ENCODE data around the gene COQ10A. TPM values are rescaled to one million over a fixed set of nuclear protein-coding genes. Genes with fewer than 3 reads are reported as not detected.

The COQ10A gene
- total and polyA plus RNA-seq, 10 of the 15 experiments (the other 5 are each of a cell fraction or from before 2014, with no cell fraction given), result 3.3 to 19.5 (median 6.9) TPM

DNA sequence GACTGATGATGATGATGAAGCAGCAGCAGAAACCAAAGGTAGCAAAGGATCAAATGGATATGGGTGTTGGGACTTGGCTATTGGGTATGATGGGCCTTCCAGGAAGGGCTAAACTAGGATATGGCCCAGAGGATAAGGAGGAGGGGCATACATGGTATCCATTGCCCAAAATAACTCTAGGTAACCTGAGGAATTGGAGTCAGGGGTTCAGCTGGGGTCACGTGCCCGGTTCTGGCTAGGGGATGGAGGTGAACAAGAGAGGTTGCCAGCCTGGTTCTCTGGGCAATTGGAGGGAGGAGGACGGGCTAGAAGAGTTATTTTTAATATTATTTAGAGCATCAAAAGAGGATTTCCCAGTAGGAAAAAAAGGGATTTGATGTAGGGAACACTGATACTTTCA lies 5.8 kb upstream of the COQ10A start:
- Histone ChIP-seq H3K9ac (ENCODE audit: control insufficient read depth, insufficient read depth, low read length) (no peak overlapping the region), H3K9me3 (replicated peaks; ENCODE audit: control insufficient read depth, insufficient read depth, low read length) (no peaks in the 10 kb centered on the region), H4K20me1 (ENCODE audit: control insufficient read depth, insufficient read depth) (no peaks in the 10 kb centered on the region), H3K79me2 (ENCODE audit: control insufficient read depth, insufficient read depth, low read length) (peaks cover 11% of the 10 kb centered on the region), H2AFZ (ENCODE audit: control insufficient read depth, low read depth, low read length) (no peak overlapping the region), H3K27me3 (replicated peaks in 1 of 2; ENCODE audit: control insufficient read depth in 2 of 2, insufficient read depth in 2 of 2, low read length in 1 of 2) (no peaks in the 10 kb centered on the region), H3K4me1 (ENCODE audit: control insufficient read depth, insufficient read depth, low read length) (peaks cover 7% of the 10 kb centered on the region), H3K27ac (ENCODE audit: control insufficient read depth, insufficient read depth) (no peak overlapping the region), H3K4me2 (ENCODE audit: control insufficient read depth, insufficient read depth) (no peak overlapping the region), H3K36me3 (ENCODE audit: control insufficient read depth in 2 of 2, insufficient read depth in 2 of 2, low read length in 1 of 2) (peaks cover 0 to 1% of the 10 kb centered on the region in 2 experiments; a peak in 2 of 4 replicates), H3K4me3 (no peak overlapping the region)
- WGBS (ENCODE audit: insufficient coverage, insufficient replicate concordance, low lambda C conversion rate, missing lambda C conversion rate), result 64% methylated on average over 3 of the region's 3 CpGs
- intact Hi-C loops (cut with micrococcal nuclease; ENCODE audit: unreplicated experiment), result loop anchor here (10.0 kb wide), 1 partner anchor 204 kb away; the partner anchor contains the start of gene SPRYD4
- ChIA-PET POLR2A (interaction anchor here (1.3 kb wide), 1 partner anchor 40 kb away, joined by 3 read pairs; no protein-coding TSS in a partner anchor), RAD21 (ENCODE audit: unreplicated experiment) (no interaction called here), SMC1A (ENCODE audit: uncharacterized antibody, unreplicated experiment) (no interaction called here), CTCF (interaction anchor here (0.9 to 1.4 kb wide), 2 partner anchors 18 to 69 kb away, joined by 3 to 5 read pairs; no protein-coding TSS in a partner anchor)
- in situ Hi-C loops (cut with MboI), result no loop called here
- no peak for ATAC-seq
- BruUV-seq (replicated peaks), result no TSS peak
- DNase-seq (ENCODE audit: low read depth, low spot score), result no peak
- TF ChIP-seq ETV6 (conservative IDR thresholded peaks at IDR 0.05 in 1 of 2, IDR thresholded peaks at IDR 0.05 in 1 of 2; ENCODE audit: borderline replicate concordance in 1 of 2, low read depth in 1 of 2) (no peak), EGR1 (IDR thresholded peaks at IDR 0.05; ENCODE audit: borderline replicate concordance in 1 of 2, low read depth in 2 of 2, low read length in 2 of 2) (no peak), ZBED1 (IDR thresholded peaks at IDR 0.05; ENCODE audit: borderline replicate concordance) (no peak), JUND (IDR thresholded peaks at IDR 0.05; ENCODE audit: low read depth, low read length) (no peak), FOXM1 (IDR thresholded peaks at IDR 0.05; ENCODE audit: low read depth, low read length) (no peak), SREBF2 (IDR thresholded peaks at IDR 0.05; ENCODE audit: low read length) (no peak), RELA (IDR thresholded peaks at IDR 0.05; ENCODE audit: borderline replicate concordance, partially characterized antibody) (no peak), DPF2 (IDR thresholded peaks at IDR 0.05) (no peak), ZNF622 (IDR thresholded peaks at IDR 0.05) (no peak), NRF1 (conservative IDR thresholded peaks at IDR 0.05; ENCODE audit: low read depth, low read length) (no peak), PML (IDR thresholded peaks at IDR 0.05; ENCODE audit: low read length) (no peak), POU2F2 (IDR thresholded peaks at IDR 0.05; ENCODE audit: borderline replicate concordance, low read depth, low read length) (no peak)
- TF ChIP-seq, protein P1, sequence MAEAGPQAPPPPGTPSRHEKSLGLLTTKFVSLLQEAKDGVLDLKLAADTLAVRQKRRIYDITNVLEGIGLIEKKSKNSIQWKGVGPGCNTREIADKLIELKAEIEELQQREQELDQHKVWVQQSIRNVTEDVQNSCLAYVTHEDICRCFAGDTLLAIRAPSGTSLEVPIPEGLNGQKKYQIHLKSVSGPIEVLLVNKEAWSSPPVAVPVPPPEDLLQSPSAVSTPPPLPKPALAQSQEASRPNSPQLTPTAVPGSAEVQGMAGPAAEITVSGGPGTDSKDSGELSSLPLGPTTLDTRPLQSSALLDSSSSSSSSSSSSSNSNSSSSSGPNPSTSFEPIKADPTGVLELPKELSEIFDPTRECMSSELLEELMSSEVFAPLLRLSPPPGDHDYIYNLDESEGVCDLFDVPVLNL (IDR thresholded peaks at IDR 0.05; ENCODE audit: low read depth, low read length), result no peak
- TF ChIP-seq, protein P2, sequence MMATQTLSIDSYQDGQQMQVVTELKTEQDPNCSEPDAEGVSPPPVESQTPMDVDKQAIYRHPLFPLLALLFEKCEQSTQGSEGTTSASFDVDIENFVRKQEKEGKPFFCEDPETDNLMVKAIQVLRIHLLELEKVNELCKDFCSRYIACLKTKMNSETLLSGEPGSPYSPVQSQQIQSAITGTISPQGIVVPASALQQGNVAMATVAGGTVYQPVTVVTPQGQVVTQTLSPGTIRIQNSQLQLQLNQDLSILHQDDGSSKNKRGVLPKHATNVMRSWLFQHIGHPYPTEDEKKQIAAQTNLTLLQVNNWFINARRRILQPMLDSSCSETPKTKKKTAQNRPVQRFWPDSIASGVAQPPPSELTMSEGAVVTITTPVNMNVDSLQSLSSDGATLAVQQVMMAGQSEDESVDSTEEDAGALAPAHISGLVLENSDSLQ (IDR thresholded peaks at IDR 0.05), result no peak
- TF ChIP-seq, protein P3, sequence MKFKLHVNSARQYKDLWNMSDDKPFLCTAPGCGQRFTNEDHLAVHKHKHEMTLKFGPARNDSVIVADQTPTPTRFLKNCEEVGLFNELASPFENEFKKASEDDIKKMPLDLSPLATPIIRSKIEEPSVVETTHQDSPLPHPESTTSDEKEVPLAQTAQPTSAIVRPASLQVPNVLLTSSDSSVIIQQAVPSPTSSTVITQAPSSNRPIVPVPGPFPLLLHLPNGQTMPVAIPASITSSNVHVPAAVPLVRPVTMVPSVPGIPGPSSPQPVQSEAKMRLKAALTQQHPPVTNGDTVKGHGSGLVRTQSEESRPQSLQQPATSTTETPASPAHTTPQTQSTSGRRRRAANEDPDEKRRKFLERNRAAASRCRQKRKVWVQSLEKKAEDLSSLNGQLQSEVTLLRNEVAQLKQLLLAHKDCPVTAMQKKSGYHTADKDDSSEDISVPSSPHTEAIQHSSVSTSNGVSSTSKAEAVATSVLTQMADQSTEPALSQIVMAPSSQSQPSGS (IDR thresholded peaks at IDR 0.05; ENCODE audit: low read length), result no peak
- TF ChIP-seq, protein P4, sequence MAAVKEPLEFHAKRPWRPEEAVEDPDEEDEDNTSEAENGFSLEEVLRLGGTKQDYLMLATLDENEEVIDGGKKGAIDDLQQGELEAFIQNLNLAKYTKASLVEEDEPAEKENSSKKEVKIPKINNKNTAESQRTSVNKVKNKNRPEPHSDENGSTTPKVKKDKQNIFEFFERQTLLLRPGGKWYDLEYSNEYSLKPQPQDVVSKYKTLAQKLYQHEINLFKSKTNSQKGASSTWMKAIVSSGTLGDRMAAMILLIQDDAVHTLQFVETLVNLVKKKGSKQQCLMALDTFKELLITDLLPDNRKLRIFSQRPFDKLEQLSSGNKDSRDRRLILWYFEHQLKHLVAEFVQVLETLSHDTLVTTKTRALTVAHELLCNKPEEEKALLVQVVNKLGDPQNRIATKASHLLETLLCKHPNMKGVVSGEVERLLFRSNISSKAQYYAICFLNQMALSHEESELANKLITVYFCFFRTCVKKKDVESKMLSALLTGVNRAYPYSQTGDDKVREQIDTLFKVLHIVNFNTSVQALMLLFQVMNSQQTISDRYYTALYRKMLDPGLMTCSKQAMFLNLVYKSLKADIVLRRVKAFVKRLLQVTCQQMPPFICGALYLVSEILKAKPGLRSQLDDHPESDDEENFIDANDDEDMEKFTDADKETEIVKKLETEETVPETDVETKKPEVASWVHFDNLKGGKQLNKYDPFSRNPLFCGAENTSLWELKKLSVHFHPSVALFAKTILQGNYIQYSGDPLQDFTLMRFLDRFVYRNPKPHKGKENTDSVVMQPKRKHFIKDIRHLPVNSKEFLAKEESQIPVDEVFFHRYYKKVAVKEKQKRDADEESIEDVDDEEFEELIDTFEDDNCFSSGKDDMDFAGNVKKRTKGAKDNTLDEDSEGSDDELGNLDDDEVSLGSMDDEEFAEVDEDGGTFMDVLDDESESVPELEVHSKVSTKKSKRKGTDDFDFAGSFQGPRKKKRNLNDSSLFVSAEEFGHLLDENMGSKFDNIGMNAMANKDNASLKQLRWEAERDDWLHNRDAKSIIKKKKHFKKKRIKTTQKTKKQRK (IDR thresholded peaks at IDR 0.05; ENCODE audit: low read depth, low read length), result no peak
- FAIRE-seq, result no peak
